Neural cell (in vitro differentiated cells): ENCODE data around the gene UTP15. TPM values are rescaled to one million over a fixed set of nuclear protein-coding genes. Genes with fewer than 3 reads are reported as not detected.

Experiments
- H2AFZ ChIP-seq: fragments of 200-600, 300-800 bp; sonication (generic), shearing (Covaris generic); 2 replicates; pipeline ENCODE4 v1.6.0; 2014; ENCODE audit warnings: low read depth, mild to moderate bottlenecking, antibody characterized with exemption, low read length, moderate library complexity
- H3F3A ChIP-seq: fragments of 200-600 bp; shearing (Covaris generic); 2 replicates; pipeline ENCODE4 v1.6.1; 2016; ENCODE audit warnings: mild to moderate bottlenecking, moderate library complexity, mixed read lengths, antibody characterized with exemption, low read length; ENCODE audit not compliant: insufficient read depth, poor library complexity, severe bottlenecking
- H3K27ac ChIP-seq: fragments of 200-600, 300-800 bp; sonication (generic), shearing (Covaris generic); 2 replicates; pipeline ENCODE4 v1.5.1; 2014; ENCODE audit warnings: mild to moderate bottlenecking, low read length, moderate library complexity
- H3K27me3 ChIP-seq: fragments of 300-800, 200-600 bp; sonication (generic), shearing (Covaris generic); 2 replicates; pipeline ENCODE4 v1.6.0; 2014; ENCODE audit warnings: mild to moderate bottlenecking, low read depth, low read length, moderate library complexity; ENCODE audit not compliant: insufficient read depth
- H3K36me3 ChIP-seq: fragments of 300-800, 200-600 bp; sonication (generic), shearing (Covaris generic); 2 replicates; pipeline ENCODE4 v1.5.1; 2014; ENCODE audit warnings: mild to moderate bottlenecking, antibody characterized with exemption, low read length, moderate library complexity; ENCODE audit not compliant: insufficient read depth
- H3K4me2 ChIP-seq: fragments of 300-800, 200-600 bp; sonication (generic), shearing (Covaris generic); 2 replicates; pipeline ENCODE4 v1.6.0; 2014; ENCODE audit warnings: mild to moderate bottlenecking, low read length
- H3K4me3 ChIP-seq: fragments of 300-800, 200-600 bp; sonication (generic), shearing (Covaris generic); 2 replicates; pipeline ENCODE4 v1.5.1; 2014; ENCODE audit warnings: mild to moderate bottlenecking, low read length, moderate library complexity
- H3K79me2 ChIP-seq: fragments of 200-600 bp; shearing (Covaris generic); replicated peaks from 2 replicates; pipeline ENCODE4 v1.6.0; 2014; ENCODE audit warnings: mild to moderate bottlenecking, low read length, moderate library complexity; ENCODE audit not compliant: insufficient read depth
- H3K9ac ChIP-seq: fragments of 300-800, 200-600 bp; sonication (generic), shearing (Covaris generic); 2 replicates; pipeline ENCODE4 v1.6.1; 2016; ENCODE audit warnings: mild to moderate bottlenecking, low read length, mixed read lengths
- H3K9me2 ChIP-seq: fragments of 200-600 bp; shearing (Covaris generic); 2 replicates; pipeline ENCODE4 v1.6.1; 2016; ENCODE audit warnings: mild to moderate bottlenecking, low read length, mixed read lengths; ENCODE audit not compliant: insufficient read depth
- H3K9me3 ChIP-seq: fragments of 200-600, 300-800 bp; sonication (generic), shearing (Covaris generic); 2 replicates; pipeline ENCODE4 v1.6.1; 2016; ENCODE audit warnings: mild to moderate bottlenecking, mixed run types, low read length, moderate library complexity, mixed read lengths
- H4K20me1 ChIP-seq: fragments of 200-600 bp; shearing (Covaris generic); 2 replicates; pipeline ENCODE4 v1.6.1; 2016; ENCODE audit warnings: mild to moderate bottlenecking, mixed run types; ENCODE audit not compliant: insufficient read depth
- CTCF ChIP-seq: fragments of 450-650 bp; IDR thresholded peaks from 2 replicates; pipeline ENCODE4 v1.5.1; 2014; ENCODE audit warnings: antibody characterized with exemption, mild to moderate bottlenecking, moderate library complexity; ENCODE audit not compliant: poor library complexity, severe bottlenecking
- EP300 ChIP-seq: fragments of 450-650 bp; conservative IDR thresholded peaks from 2 replicates; pipeline ENCODE4 v1.6.1; 2014; ENCODE audit warnings: antibody characterized with exemption, mild to moderate bottlenecking, moderate library complexity; ENCODE audit not compliant: poor library complexity, severe bottlenecking
- EZH2 ChIP-seq: fragments of 200-600, 300-800 bp; shearing (Covaris generic), sonication (generic); IDR thresholded peaks from 2 replicates; pipeline ENCODE4 v1.6.1; 2014; ENCODE audit warnings: antibody characterized with exemption, low read length, borderline replicate concordance, mild to moderate bottlenecking; ENCODE audit not compliant: insufficient read depth, poor library complexity, severe bottlenecking
- MXI1 ChIP-seq: fragments of 450-650 bp; conservative IDR thresholded peaks from 2 replicates; pipeline ENCODE4 v1.6.1; 2014; ENCODE audit warnings: antibody characterized with exemption, mild to moderate bottlenecking; ENCODE audit not compliant: poor library complexity, severe bottlenecking
- POLR2AphosphoS5 ChIP-seq: IDR thresholded peaks from 2 replicates; pipeline ENCODE4 v1.6.1; 2012
- RAD21 ChIP-seq: fragments of 450-650 bp; conservative IDR thresholded peaks from 2 replicates; pipeline ENCODE4 v1.6.1; 2014; ENCODE audit warnings: antibody characterized with exemption, mild to moderate bottlenecking, moderate library complexity
- SMC3 ChIP-seq: fragments of 450-650 bp; conservative IDR thresholded peaks from 2 replicates; pipeline ENCODE4 v1.6.1; 2014; ENCODE audit warnings: antibody characterized with exemption, mild to moderate bottlenecking, moderate library complexity; ENCODE audit not compliant: poor library complexity
- TAF1 ChIP-seq: IDR thresholded peaks from 2 replicates; pipeline ENCODE4 v1.6.1; 2012; ENCODE audit warnings: low read depth
- polyA plus RNA-seq: library from polyadenylated mRNA; depleted of rRNA; stranded (reverse); fragments of >200 nt; gene quantifications from 2 replicates; pipeline ENCODE4 v1.2.3, GENCODE V29; 2014
- TF ChIP-seq, protein P1 (sequence below): IDR thresholded peaks from 2 replicates; pipeline ENCODE4 v1.6.1; 2012; ENCODE audit warnings: borderline replicate concordance

Gene UTP15
- polyA plus RNA-seq, 1 donor from 2014 or later: 18.1 TPM

GRCh38 chr5:73605223-73606087 lies 39.9 kb downstream of the UTP15 start:
- Histone ChIP-seq H3K9ac (no peak overlapping the region), H3K9me2 (no peaks in the 10 kb centered on the region), H3K9me3 (no peaks in the 10 kb centered on the region), H2AFZ (no peak overlapping the region), H3K36me3 (no peaks in the 10 kb centered on the region), H4K20me1 (no peaks in the 10 kb centered on the region), H3K27me3 (no peaks in the 10 kb centered on the region), H3K79me2 (no peaks in the 10 kb centered on the region), H3K27ac (no peak overlapping the region), H3K4me3 (no peak overlapping the region), H3K4me2 (no peak overlapping the region), H3F3A (no peaks in the 10 kb centered on the region)
- TF ChIP-seq MXI1: no peak
- no peak for TF ChIP-seq RAD21
- no peak for TF ChIP-seq SMC3
- TF ChIP-seq, protein P1, sequence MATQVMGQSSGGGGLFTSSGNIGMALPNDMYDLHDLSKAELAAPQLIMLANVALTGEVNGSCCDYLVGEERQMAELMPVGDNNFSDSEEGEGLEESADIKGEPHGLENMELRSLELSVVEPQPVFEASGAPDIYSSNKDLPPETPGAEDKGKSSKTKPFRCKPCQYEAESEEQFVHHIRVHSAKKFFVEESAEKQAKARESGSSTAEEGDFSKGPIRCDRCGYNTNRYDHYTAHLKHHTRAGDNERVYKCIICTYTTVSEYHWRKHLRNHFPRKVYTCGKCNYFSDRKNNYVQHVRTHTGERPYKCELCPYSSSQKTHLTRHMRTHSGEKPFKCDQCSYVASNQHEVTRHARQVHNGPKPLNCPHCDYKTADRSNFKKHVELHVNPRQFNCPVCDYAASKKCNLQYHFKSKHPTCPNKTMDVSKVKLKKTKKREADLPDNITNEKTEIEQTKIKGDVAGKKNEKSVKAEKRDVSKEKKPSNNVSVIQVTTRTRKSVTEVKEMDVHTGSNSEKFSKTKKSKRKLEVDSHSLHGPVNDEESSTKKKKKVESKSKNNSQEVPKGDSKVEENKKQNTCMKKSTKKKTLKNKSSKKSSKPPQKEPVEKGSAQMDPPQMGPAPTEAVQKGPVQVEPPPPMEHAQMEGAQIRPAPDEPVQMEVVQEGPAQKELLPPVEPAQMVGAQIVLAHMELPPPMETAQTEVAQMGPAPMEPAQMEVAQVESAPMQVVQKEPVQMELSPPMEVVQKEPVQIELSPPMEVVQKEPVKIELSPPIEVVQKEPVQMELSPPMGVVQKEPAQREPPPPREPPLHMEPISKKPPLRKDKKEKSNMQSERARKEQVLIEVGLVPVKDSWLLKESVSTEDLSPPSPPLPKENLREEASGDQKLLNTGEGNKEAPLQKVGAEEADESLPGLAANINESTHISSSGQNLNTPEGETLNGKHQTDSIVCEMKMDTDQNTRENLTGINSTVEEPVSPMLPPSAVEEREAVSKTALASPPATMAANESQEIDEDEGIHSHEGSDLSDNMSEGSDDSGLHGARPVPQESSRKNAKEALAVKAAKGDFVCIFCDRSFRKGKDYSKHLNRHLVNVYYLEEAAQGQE: no peak
- no peak for TF ChIP-seq EP300
- no peak for TF ChIP-seq POLR2AphosphoS5
- no peak for TF ChIP-seq TAF1
- no peak for TF ChIP-seq EZH2
- no peak for TF ChIP-seq CTCF

GRCh38 chr5:73606206-73606753 lies 40.7 kb downstream of the UTP15 start:
- TF ChIP-seq RAD21 (no peak), MXI1 (no peak), TAF1 (no peak)
- Histone ChIP-seq H3K4me2 (no peak overlapping the region), H2AFZ (no peak overlapping the region), H3K9me3 (no peaks in the 10 kb centered on the region), H3K27me3 (no peaks in the 10 kb centered on the region), H3K9ac (no peak overlapping the region), H3K9me2 (no peaks in the 10 kb centered on the region), H3K4me3 (no peak overlapping the region), H3F3A (no peaks in the 10 kb centered on the region), H3K79me2 (no peaks in the 10 kb centered on the region), H4K20me1 (no peaks in the 10 kb centered on the region), H3K27ac (no peak overlapping the region), H3K36me3 (no peaks in the 10 kb centered on the region)
